ENCODE measurements around the gene TMEM143.
A peak's percentile ranks its signal among the peaks of the same experiment; 100 is the strongest.
"Not testable (repeated sequence)": the region's sequence is repeated elsewhere in the genome, so short reads cannot be mapped to it uniquely, and the experiment has no call there.

TMEM143 gene

GRCh38 chr19:48390188-48391099 lies 26.7 kb upstream of the TMEM143 start:
- DNase-seq: no peak

- no peak for DNase-seq
These were observed 23.2 kb upstream of the TMEM143 start for GRCh38 chr19:48386981-48387380.

GRCh38 chr19:48385461-48386087 lies 21.8 kb upstream of the TMEM143 start:
- no peak for DNase-seq

GRCh38 chr19:48382286-48382685 lies 18.5 kb upstream of the TMEM143 start:
- no peak for DNase-seq

GRCh38 chr19:48381178-48381950 lies 17.6 kb upstream of the TMEM143 start:
- DNase-seq: no peak

GRCh38 chr19:48379058-48379457 lies 15.3 kb upstream of the TMEM143 start:
- DNase-seq: no peak

- DNase-seq: no peak
These were observed 14.4 kb upstream of the TMEM143 start for GRCh38 chr19:48378194-48378570.

- no peak for DNase-seq
These were observed 9.8 kb upstream of the TMEM143 start for GRCh38 chr19:48373567-48373966.

- DNase-seq: no peak
These were observed 9.2 kb upstream of the TMEM143 start for GRCh38 chr19:48372904-48373303.

GRCh38 chr19:48371771-48372170 lies 8.0 kb upstream of the TMEM143 start:
- DNase-seq: not testable (repeated sequence)

- no peak for DNase-seq
These were observed 7.6 kb upstream of the TMEM143 start for GRCh38 chr19:48371367-48371766.

- DNase-seq: no peak
These were observed 7.2 kb upstream of the TMEM143 start for GRCh38 chr19:48370955-48371354.

GRCh38 chr19:48368936-48369335 lies 5.2 kb upstream of the TMEM143 start:
- no peak for DNase-seq

GRCh38 chr19:48367855-48368254 lies 4.1 kb upstream of the TMEM143 start:
- no peak for DNase-seq

GRCh38 chr19:48365602-48366001 lies 1.9 kb upstream of the TMEM143 start:
- no peak for DNase-seq

GRCh38 chr19:48364598-48365348 lies 1.0 kb upstream of the TMEM143 start:
- DNase-seq: no peak

GRCh38 chr19:48363500-48363809 lies 285 bp downstream of the TMEM143 start:
- no peak for DNase-seq

- DNase-seq: peak; percentile 24
These were observed 832 bp downstream of the TMEM143 start for GRCh38 chr19:48362716-48363499.

- no peak for DNase-seq
These were observed 1.8 kb downstream of the TMEM143 start for GRCh38 chr19:48361912-48362311.

- DNase-seq: no peak
These were observed 4.6 kb downstream of the TMEM143 start for GRCh38 chr19:48359123-48359522.

GRCh38 chr19:48355365-48355954 lies 8.3 kb downstream of the TMEM143 start:
- DNase-seq: no peak
